OCI-M2 (cell line): ENCODE results near the gene FAM200B.

Experiments used
- DNase-seq: peaks from one replicate; lab custom pipeline; 2025; ENCODE audit not compliant: unreplicated experiment; lab: John Stamatoyannopoulos, UW

The FAM200B gene

DNA sequence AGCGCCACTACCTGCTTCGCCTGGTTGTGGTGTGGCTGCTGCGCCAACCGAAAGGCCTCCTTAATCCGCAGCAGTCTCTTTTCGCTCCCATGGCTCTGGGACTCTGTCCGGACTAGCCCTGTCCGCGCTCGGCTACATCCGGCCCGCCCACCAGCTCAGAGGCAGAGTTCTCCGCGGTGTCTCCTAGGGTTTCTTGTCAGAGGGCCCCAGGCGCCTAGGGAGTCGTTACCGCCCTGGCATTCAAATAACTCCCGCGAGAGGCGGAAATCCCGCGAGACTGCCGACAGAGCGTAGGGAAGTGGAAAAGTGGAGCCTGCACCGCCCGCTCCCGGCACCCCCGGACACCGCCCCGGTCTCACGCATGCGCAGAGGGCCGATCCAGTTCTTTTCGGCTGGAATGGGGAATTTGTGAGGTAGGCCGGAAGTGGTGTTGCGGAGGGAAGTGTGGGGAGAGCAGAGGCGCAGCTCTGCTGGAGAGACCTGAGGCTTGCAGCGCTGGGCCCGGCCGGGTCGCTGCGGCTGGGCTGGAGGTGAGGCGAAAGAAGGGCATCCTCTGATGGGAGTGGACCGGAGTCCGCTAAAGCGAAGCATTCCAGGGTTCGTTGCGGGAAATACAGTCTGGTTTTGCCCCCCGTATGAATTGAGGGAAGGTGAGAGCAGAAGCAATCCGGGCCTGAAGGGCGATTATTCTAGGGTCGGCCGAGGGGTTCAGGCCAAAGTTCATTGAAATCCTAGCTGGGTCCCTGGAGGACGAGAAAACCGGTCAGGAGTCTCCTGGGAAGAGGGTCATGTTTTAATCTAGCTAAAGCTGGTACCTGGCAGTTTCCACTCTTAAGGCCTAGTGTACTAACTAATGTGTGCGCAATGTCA lies at the start of gene FAM200B:
TSS of gene FAM200B (plus strand) at position 456 of the 870 bp plus-strand sequence. CDS start 5,151 bp downstream, outside the sequence.
- DNase-seq: peak; percentile 73

DNA sequence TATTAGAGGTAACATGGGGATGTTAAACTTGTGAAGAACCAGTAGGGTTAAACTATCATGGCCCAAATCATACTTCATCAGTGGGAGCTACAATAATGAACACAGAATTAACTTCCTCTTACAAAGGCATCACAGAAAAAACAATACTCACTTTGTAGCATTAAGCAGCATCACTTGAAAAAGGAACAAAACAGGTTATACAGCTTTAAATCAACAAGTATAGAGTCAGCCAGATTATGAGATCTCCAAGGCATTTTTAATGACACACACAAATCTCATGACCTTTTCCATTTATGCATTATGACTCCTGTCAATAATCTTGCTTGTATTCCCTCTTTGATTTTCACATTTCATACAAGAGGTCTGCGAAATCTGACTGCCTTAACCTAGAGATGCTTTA lies 44.8 kb upstream of the FAM200B start:
- DNase-seq: no peak

DNA sequence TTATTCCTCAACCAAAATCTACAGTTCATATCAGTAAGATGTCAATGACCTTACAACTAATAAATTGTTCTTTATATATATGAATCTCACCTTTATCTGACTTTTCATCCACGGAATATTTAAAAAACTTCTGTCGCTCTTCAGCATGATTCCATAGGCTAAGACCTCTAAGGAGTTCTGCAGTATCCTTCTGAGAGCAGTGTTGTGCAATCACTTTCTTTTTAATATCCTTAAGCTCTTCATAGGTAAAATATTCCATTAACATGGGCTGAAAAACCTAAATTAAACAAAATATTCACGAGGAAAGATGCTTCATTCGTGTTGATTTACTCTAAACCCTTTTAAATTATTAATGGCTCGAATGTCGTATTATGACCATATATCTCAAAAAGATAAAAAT lies 43.2 kb upstream of the FAM200B start:
- DNase-seq: no peak

DNA sequence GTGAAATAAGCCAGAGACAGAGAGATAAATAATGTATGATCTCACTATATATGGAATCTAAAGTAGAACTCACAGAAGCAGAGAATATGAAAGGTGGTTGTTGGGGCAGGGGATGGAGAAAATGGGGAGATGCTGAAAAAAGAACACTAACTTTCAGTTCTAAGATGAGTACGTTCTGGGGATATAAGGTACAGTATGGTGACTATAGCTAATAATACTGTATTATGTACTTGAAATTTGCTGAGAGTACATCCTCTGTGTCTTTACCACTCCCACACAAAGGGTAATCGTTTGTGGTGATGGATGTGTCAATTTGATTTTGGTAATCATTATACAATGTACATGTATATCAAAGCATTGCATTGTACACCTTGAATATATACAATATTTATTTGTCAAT lies 33.0 kb upstream of the FAM200B start:
- DNase-seq: no peak

DNA sequence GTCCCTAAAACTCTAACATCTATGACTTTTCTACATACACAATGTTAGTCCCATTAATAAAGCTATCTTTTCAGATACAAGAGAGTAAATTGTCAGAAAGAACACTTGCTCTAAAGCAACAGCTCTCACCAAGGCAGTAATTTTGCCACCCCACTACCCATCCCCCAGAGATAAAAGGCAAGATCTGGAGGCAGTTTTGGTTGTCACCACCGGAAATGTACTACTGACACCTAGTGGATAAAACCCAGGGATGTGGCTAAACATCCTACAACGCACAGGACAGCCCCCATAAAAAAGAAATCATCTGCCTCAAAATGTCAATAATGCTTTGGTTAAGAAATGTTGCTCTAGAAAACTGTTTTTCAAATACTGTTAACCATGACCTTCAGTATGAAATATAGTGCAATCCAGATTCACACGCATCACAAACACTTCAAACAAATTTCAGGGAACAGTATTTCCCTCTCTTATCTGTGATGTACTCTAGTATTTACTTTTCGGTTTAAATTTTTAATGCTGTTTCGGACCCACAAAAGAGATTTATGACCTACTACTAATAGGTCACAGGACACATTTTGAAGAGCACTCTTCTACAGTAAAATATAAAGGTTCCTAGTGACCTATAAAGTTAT lies 31.6 kb upstream of the FAM200B start:
- DNase-seq: no peak

DNA sequence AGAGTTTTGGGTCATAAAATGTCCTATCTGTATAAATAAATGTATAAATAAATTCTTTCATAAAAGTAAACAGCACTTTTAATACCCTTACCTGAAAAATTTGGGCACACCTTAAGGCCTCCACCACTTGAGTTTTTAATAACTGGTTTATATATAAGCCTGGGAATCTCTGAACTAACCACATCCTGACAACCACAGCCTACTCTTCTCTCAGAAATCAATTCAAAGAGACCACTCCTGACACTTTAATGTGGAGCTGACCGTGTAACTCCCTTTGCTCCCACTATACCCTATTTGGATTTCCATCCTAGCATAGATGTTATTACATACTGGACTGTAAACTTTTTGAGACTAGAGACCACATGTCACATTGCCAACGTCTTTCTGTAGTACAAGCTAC lies 30.0 kb upstream of the FAM200B start:
- no peak for DNase-seq

DNA sequence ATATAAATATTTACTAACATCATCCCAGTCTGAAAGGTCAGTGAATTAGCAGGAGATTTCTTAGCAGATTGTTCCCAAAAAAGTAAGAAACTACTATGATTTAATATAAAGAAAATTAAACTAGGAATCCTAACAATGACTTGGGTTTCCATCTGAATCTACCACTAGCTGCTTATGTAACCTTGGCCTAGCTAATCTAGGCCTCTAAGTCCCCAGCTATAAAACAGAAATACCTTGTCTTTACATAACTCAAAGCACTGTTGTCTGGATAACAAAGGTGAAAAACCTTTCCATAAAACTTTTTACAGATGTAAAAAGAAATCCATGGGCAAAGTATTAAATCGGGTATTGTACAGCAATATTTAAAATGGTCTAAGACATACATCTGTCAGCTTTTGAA lies 29.4 kb upstream of the FAM200B start:
- no peak for DNase-seq

DNA sequence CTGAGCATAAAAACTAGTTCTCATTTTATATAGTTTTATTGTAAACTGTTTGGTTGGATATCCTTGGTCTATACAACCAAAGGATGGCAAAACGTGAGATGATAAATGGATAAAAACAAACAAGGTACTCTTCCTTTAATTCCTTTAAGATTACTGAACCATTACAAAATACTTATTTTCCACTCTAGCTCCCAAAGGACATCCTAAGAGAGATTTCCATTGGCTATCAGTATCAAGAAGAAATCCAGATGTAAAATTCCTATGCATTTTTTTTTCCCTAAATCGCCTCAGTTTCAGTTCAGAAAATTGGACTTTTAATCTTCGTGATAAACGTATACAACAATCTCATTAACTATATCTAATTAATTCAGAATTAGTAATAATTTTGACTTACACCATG lies 28.8 kb upstream of the FAM200B start:
- DNase-seq: no peak

DNA sequence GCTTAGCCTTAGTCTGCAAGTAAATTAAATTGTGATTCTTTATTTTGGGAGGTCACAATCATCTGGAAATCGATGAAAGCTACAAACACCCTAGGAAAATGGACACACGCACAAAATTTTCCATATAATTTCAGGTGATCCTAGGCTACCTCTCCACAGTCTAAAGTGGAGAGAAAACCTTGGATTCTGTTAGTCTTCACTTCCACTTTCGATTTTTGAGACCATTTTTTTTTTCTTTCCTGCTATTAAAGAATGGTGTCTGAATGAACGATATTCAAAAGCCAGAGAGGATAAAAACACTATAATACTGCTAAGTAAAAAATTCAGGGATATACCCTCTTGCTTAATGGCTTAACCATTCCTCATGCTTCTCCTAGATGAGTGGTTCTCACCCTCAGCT lies 28.2 kb upstream of the FAM200B start:
- DNase-seq: no peak

DNA sequence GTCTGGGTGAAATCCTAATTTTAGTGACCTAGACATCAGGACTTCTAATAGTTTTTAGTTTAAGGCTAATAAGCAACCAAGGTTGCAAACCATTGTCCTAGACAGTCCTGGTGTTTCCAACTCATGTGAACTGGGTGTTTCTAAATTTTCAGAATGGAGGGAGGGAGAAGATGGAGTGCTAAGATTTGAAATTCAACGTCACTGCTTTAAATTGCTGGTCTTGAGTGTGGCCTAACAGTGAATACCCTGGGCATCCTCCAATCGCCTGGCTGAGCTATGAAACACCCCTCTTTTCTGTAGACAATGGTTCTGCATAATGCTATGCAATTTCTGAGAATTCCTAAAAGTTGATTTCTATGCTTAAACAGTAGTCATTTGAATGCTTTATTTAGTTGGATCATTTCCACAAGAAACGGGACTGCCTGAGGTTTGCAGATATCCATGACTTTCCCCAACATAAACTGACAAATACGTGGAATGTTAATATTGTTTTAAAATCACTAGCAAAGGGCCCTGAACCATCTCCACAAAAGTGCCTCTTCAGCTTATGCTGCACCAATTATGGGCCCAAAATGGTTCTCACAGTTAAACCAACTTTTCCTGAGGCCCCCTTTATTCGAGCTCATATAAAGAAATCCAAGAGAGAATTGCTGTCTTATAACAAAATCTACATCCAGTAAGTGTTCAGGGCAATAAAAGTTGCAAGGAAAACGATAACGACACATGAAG lies 27.6 kb upstream of the FAM200B start:
- DNase-seq: no peak

DNA sequence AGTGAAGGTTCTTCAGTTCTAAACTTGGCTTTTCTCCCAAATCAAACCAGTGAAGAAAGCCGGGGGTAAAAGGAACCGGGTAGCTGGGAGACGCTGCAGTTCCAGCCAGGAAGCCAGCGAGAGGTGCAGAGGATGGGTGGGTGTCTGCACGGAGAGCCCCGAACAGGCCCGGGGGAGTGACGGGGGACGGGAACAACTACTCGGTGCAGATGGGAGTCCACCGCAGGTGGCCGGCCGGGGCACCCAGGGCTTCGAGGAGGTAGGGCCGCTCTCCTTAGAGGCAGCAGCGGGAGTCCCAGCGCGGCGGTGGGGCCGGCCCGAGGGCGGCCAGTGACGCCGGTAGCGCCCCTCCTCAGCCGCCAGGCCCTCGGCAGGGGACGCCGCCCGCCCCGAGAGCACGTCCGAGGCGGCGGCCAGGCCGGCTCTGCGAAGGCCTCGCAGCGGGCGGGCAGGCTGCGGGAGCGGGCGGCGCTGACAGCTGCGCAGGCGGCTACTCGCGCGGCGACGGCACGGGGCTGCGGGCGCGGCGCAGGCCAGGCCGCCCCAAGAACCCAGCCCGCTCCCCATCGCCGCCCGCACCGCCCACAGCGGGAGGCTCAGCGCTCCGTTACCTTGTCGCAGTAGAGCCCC lies 26.9 kb upstream of the FAM200B start:
- no peak for DNase-seq

DNA sequence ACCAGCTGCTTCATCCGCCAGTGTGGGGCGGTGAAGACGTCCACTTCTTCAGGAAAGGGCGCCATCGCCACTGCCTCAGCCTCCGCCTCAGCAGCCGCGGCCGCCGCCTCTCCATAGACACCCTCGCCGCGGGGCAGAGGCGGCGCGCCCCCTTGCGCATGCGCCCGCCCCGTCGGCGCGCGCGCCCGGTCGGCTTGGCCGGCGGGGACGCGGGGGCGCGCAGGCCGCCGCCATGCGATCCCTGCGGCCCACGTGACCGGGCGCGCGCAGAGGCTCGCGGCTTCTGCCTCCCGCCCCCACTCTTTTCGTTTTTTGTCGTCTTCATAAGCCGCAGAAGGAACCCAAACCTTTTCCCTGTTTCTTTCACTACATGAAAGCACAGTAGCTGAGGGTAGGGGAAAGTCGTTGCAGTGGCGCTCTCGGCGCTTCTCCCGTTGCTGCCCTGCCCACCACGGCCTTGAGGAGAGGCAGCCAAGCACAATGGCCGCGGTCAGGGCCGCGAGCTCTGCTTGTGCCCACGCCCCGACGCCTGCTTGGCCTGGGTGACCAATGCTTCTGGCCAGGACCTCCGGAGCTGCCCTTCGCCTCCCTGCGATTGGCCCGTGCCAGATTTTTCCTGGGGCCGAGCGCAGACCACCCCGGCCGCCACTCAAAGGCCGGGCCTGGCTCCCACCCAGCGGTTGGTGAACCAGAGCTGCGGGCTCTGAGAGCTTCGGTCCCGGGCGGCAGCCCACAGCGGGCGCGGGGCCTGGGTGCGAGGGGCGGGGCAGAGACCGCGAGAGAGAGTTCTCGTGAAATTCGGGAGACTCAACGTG lies 26.2 kb upstream of the FAM200B start, which contains the start of gene FBXL5:
TSS of gene FBXL5 (minus strand) at position 135 of the 815 bp plus-strand sequence. CDS start at position 65, 70 bp downstream.
- peak; percentile 3 for DNase-seq

DNA sequence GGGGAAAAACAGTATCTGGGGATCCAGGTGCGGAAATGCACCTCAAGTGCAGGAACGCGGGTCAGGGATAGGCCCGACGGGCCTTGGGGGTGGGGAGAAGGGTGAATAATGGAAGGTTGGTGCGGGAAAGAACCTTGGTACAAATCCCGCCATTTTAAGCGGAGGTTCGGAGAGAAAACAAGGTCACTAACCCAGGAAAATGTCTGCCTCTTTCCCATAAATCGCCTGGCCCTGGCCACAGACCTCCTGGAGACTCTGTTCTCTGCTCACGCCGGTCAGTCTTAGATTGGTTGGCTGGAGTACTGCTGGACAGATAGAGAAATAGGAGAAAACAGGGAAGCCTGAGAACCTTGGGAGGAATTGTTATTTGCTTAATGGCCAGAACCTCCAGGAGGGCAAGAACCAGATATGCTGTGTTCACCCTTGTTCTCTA lies 25.6 kb upstream of the FAM200B start:
- no peak for DNase-seq

DNA sequence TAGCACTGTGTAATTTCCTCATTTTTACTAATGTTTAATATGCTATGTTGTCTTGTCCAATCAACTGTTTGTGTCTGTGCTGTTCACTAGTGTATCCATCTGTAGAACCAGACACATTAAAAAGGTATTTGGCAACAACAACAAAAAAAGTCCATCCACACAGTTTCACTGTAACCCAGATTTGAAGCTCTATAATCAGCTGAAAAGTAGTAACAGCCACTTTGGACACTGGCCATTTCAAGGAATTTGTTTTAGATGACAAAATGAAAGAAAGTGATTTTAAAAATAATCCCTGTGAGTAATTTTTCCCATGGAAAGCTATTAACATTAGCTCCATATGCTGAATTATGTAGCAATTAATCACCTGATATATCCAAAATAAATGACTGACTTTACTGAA lies 24.3 kb upstream of the FAM200B start:
- no peak for DNase-seq

DNA sequence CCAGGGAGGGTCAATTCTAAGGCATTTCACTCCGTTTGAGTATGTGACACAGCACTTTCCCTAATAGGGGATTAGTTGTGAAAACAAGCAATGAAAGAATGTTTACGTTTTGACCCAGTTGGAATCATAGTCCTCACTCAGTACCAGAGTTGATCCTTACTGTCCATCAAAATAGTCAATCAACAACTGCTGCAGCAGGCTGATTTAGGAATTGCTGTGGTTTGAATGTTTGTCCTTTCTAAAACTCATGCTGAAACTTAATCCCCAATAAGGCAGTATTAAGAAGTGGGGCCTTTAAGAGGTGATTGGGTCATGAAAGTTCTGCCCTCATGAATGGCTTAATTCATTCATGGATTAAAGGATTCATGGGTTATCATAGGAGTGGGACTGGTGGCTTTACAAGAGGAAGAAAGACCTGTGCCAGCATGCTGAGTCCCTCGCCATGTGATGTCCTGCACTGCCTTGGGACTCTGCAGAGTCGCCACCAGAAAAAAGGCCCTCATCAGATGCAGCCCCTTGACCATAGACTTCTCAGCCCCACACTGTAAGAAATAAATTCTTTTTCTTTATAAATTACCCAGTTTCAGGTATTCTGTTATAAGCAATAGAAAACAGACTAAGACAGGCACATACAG lies 23.4 kb upstream of the FAM200B start:
- DNase-seq: no peak

DNA sequence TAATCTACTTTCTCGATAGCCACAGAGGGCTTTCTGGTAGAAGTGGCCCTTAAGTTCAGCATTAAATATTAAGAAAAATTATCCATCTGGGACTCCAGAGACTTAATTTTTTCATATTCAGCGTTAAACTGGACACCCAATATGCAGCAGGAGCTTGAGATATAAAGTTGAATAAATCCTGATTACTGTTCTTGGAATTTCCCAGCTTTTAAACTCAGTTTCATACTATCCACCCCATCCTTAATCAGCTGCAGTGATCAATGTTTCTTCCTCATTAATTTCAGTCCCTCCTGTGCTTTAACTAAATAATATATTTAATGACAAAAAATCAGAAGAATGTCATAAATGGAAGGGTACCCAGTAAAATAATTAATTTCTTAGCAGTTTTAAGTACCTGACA lies 22.8 kb upstream of the FAM200B start:
- DNase-seq: no peak

DNA sequence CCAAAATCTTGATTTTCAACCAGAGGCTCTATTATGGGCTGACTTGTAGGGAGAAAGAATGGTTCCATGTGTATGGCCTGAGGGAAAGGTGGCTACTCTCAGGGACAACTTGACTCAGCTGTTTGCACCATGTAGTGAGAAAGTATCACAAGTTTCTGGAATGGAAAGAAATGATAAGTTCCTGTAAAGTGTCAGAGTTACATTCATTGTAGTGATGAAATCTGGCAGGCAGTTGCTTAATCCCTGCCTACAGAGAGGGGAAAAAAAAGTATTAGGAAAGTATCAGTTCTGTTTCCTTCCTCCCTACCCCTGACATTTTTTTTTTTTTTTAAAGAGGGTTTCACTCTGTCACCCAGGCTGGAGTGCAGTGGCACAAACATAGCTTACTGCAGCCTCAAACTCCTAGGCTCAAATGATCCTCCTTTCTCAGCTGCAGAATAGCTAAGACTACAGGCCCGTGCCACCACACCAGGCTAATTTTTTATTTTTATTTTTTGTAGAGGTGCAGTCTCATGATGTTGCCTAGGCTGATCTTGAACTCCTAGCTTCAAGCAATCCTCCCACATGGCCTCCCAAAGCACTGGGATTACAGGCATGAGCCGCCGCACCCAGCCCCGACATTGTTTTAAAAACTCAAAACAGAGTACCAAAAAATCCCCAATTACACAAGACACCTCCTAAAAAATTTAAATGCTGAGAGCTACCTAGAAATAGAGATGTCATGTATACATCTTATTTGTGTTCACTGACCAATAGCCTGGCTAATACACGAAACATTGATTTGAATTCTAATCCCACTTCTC lies 21.7 kb upstream of the FAM200B start:
- DNase-seq: no peak

DNA sequence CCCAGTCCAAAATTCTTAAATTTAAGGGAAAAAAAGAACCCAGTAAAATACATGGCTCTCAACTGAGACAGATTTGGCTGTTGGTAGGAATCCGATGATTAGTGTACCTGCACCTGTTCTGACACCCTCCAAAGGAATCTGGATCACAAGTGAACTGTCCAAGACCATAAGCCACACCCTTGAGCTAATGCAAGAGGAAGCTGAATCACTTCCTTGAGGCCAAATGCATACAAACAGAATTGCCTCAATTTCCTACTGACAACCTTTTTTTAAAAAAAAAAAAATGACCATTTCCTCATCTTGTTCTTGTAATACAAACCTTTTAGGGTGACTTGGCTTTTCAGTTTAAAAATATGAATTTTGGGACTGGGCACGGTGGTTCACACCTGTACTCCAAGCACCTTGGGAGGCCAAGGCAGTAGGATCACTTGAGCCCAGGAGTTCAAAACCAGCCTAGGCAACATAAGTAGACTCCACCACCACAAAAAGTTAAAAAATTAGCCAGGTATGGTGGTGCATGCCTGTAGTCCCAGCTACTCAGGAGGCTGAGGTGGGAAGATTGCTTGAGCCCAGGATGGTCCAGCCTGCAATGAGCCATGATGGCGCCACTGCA lies 15.8 kb upstream of the FAM200B start:
- DNase-seq: no peak

DNA sequence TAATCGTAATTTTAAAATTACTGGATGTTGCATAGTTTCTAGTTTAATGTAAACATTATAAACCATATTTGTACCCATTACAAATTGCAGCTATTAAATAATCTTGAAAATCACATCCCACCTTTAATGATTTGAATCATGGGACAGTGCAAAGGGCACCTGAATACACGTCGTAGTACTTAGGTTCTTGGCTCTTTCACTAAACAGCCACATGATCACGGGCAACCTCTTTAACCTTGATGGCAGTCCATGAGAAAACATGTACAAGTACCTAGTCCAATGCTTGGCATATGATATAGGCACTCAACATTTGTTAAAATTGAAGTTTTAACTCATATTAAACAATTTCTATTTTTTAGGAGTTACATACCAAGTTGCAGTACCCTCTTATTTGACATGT lies 14.6 kb upstream of the FAM200B start:
- DNase-seq: no peak
